BJ (cell line): Measurements from ENCODE around the gene TACC2. TPM values are rescaled to one million over a fixed set of nuclear protein-coding genes. Genes with fewer than 3 reads are reported as not detected.

Source experiments
- CTCF ChIA-PET: fragments of 350-600 bp; formaldehyde crosslinking; extraction: SDS; loops from one replicate; lab custom pipeline; 2021; ENCODE audit warnings: antibody characterized with exemption, inconsistent platforms; lab: Yijun Ruan, JAX
- POLR2A ChIA-PET: fragments of 300-600 bp; sonication (Branson Sonifier 250); formaldehyde crosslinking; extraction: SDS; loops from one replicate; lab custom pipeline; 2021; ENCODE audit warnings: antibody characterized with exemption; lab: Charles Lee
- DNase-seq: peaks from one replicate; pipeline ENCODE4 v3.0.0-alpha.2; 2011; ENCODE audit warnings: low read depth
- H3K27me3 ChIP-seq: 2 replicates; pipeline ENCODE4 v1.6.0; 2011; ENCODE audit warnings: low read length; ENCODE audit not compliant: control insufficient read depth, insufficient read depth
- H3K36me3 ChIP-seq: 2 replicates; pipeline ENCODE4 v1.5.1; 2011; ENCODE audit warnings: low read length; ENCODE audit not compliant: control insufficient read depth, insufficient read depth
- H3K4me3 ChIP-seq: 2 replicates; pipeline ENCODE4 v1.5.1; 2011; ENCODE audit warnings: low read depth, mild to moderate bottlenecking, control low read depth, low read length
- CTCF ChIP-seq: IDR thresholded peaks from 2 replicates; pipeline ENCODE4 v1.5.1; 2011; ENCODE audit warnings: low read depth, mild to moderate bottlenecking, control low read depth, inconsistent platforms, low read length, moderate library complexity; ENCODE audit not compliant: insufficient read depth
- polyA plus RNA-seq: library from polyadenylated mRNA; depleted of rRNA; stranded (reverse); fragments of >200 nt; gene quantifications from 2 replicates; pipeline ENCODE4 v1.2.3, GENCODE V29; 2011

The TACC2 gene
- polyA plus RNA-seq, 1 experiment = 10.4 TPM

GRCh38 chr10:122227754-122228153 lies 238.8 kb downstream of the TACC2 start:
- no peak for DNase-seq
- H3K4me3 ChIP-seq = no peak overlapping the region
- H3K27me3 ChIP-seq = no peaks in the 10 kb centered on the region
- ChIA-PET CTCF (no interaction called here), POLR2A (no interaction called here)
- no peak for TF ChIP-seq CTCF
- peaks cover 9% of the 10 kb centered on the region for H3K36me3 ChIP-seq

GRCh38 chr10:122229666-122230065 lies 240.7 kb downstream of the TACC2 start:
- H3K36me3 ChIP-seq = peaks cover 10% of the 10 kb centered on the region
- POLR2A ChIA-PET = no interaction called here
- CTCF ChIA-PET = interaction anchor here (1.5 kb wide), 1 partner anchor 9 kb away, joined by 3 read pairs; no protein-coding TSS in a partner anchor

GRCh38 chr10:122230222-122230621 lies 241.3 kb downstream of the TACC2 start:
- CTCF ChIA-PET = interaction anchor here (1.5 kb wide), 1 partner anchor 10 kb away, joined by 3 read pairs; no protein-coding TSS in a partner anchor

More at GRCh38 chr10:122229666-122230065, 240.7 kb downstream of the TACC2 start:
- no peak for DNase-seq
- Histone ChIP-seq H3K27me3 (no peaks in the 10 kb centered on the region), H3K4me3 (no peak overlapping the region)
- TF ChIP-seq CTCF = no peak

GRCh38 chr10:122232769-122233168 lies 243.8 kb downstream of the TACC2 start:
- POLR2A ChIA-PET = no interaction called here
- H3K27me3 ChIP-seq = no peaks in the 10 kb centered on the region
- no peak for TF ChIP-seq CTCF
- peaks cover 7% of the 10 kb centered on the region for H3K36me3 ChIP-seq
- no peak for DNase-seq
- CTCF ChIA-PET = interaction anchor here (1.1 kb wide), 1 partner anchor 91 kb away, joined by 3 read pairs; no protein-coding TSS in a partner anchor
- H3K4me3 ChIP-seq = no peak overlapping the region

More at GRCh38 chr10:122230222-122230621, 241.3 kb downstream of the TACC2 start:
- POLR2A ChIA-PET = no interaction called here
- TF ChIP-seq CTCF = no peak
- no peak overlapping the region for H3K4me3 ChIP-seq
- H3K36me3 ChIP-seq = peaks cover 8% of the 10 kb centered on the region
- no peak for DNase-seq
- H3K27me3 ChIP-seq = no peaks in the 10 kb centered on the region

- CTCF ChIA-PET = no interaction called here
- no peak for DNase-seq
- POLR2A ChIA-PET = no interaction called here
Observed at GRCh38 chr10:122233857-122234348, 244.9 kb downstream of the TACC2 start.

More at GRCh38 chr10:122233857-122234348, 244.9 kb downstream of the TACC2 start:
- H3K4me3 ChIP-seq = no peak overlapping the region
- peaks cover 5% of the 10 kb centered on the region for H3K36me3 ChIP-seq
- no peak for TF ChIP-seq CTCF
- H3K27me3 ChIP-seq = no peaks in the 10 kb centered on the region
